Colon (tissue), 2 donors: ENCODE data around the gene CARMIL1.
"Not testable (repeated sequence)": the region's sequence is repeated elsewhere in the genome, so short reads cannot be mapped to it uniquely, and the experiment has no call there.

Experiments used
- FAIRE-seq: peaks from 2 replicates; lab custom pipeline; 2012; peaks lifted over from hg19 to GRCh38; lab: Jason Lieb, UNC
- donor health status: control.
- donor health status: control.

CARMIL1 gene

DNA sequence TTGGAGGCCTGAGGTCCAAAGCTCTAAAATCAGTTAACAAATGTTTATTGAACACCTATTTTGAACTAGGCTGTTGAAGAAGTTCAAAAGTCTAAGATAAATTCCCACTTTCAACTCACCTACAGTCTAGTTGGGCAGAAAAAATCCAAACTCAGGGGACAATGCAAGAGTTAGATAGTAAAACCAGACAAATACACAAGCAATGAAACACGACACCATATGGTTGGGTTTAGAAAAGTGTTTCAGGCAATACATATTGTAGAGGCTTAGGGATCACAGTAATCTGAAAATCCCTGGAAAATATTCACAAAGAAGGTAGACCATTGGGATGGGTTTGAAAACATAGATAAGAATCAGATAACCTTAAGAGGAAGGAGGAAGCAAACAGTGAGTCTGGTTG is 1.3 kb upstream of the CARMIL1 start:
- no peak for FAIRE-seq

DNA sequence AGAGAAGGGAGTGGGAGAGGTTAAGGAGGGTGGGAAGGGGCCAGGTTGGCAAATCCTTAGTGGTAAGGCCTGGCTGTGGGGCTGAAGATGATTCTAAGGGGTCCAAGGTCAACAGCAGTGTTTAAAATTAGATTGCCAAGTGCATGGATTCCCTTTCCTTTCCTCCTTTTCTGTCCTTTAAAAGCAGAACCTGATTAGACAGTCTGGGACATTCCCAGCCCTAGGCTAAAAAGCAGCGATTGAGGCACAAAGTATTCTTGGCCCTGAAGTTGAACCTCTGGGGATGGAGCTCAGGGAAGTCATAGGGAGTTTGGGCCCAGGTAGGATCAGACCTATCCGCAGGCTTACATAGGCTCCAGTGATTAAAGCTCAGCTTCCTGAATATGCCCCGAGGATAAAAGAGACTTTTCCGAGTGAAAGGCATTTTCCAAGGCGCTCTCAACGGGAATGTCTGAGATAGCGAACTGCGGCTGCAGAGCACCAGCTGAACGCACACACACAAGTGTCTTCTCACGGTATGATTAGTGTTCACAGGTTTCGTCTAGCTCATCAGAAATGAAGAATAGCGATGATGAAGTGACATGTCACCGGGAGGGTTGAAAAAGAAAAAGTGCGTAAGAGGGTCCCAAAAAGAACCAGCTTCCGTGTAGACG is 787 bp upstream of the CARMIL1 start:
- FAIRE-seq: no peak

DNA sequence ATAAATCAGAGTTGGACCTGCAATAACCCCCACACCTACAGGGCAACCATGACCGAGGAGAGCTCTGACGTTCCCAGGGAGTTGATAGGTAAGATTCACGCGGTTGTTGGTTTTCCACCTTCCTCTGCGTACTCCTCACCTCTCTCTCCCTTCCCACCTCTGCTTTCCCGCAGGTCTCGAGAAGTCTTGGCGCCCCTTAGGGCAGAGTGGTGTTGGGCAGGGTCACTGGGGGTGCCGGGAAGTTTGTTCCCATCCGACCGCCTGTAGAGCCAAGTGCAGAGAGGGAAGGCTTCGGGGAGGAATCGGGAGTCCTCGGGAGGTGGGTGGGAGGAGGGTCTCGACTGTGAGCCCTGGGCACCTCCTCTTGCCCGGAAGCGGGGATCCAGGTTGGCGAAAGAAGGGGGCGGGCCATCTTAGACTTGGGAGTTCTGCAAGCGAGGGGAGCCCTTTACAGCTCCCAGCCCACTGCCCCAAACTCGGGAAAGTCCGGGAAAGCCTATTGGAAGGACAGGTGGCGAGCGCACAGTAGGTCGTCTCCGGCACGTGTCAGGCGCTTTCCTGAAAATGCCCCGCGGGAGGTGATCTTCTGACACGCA is 672 bp downstream of the CARMIL1 start:
- FAIRE-seq: no peak

DNA sequence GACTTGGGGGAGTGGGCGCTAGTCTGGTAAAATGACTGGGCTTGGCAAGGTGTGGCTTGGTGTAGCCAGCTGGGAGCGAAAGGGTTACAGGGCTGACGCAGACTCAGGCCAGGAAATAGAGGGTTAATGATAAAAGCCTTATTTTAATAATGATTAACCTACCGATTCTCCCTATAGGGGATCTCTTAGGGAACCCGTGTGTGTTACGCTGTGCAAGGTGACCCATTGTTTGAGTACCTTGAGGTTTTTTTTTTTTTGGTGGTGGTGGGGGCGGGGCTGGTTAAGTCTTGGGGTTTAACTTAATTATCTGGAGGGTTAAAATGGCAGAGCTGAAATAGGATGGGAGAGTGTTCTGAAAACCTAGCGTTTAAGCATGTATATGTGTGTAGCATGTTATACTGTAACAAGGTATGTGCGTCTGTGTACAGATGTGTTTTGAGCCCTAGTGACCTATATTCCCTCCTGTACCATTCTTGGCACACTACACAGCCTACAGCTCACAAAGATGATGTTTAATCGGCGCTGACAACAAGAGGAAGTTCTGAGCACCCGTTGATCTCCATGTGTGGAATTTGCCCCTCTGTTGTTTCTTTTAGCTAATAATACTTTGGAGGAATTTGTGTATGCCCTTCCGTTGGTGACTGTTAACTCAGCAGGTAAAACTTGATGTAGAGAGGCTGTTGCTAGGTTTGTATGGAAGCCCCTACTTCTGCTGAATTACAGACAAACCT is 1.3 kb downstream of the CARMIL1 start:
- no peak for FAIRE-seq

DNA sequence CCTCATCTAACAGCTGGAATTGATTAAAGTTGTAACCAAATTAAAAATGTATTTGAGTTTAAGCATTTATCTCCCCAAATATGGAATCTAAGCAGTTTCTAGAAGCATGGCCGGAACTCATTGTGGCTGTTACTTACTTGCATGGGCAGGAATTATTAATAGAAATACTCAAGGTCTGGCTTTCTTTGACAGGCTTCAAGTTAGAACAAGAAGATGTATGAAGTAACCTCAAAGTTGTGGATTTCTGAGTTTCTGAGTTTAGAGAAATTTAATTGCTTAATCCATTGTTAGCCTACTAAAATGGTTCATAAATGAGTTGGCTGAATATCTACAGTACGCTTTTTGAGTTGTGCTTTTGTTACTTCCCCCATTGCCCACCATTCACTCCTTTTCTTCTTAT is 7.7 kb downstream of the CARMIL1 start:
- no peak for FAIRE-seq

DNA sequence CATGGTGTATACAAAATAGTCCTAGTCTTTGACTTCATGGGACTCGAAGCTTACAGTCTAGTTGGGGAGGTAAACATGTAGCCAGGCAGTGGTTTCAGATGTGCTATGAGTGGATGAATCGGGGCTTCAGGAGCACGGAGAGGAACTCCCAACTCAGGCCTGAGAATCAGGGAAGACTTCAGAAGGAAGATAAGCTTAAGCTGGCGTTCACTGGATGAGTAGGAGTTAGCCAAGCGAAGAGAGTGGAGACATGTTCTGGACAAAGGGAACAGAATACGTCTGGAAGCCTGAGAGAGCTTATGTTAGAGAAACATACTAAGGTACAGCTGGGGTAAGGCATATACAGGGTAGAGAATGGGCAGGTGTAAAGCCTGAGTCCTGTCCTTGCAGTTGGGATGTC is 8.8 kb downstream of the CARMIL1 start:
- no peak for FAIRE-seq

DNA sequence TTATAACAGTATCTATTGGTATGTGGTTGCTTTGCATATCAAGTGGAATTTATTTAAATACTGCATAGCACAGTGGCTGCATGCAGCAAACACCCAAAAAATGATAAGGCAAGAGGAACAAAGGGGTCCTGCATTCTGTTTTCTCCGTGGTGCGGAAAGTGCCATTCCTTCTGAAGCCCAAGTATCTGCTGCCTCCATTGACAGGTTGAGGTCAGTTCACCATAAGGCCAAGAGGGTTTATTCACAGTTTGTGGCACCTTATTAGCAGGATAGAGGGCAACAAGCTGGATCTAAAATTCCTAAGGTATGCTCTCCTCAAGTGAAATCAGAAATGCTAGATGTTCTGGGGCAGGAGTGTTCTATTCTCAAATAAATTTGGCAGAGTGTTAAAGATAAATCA is 9.3 kb downstream of the CARMIL1 start:
- FAIRE-seq: no peak

DNA sequence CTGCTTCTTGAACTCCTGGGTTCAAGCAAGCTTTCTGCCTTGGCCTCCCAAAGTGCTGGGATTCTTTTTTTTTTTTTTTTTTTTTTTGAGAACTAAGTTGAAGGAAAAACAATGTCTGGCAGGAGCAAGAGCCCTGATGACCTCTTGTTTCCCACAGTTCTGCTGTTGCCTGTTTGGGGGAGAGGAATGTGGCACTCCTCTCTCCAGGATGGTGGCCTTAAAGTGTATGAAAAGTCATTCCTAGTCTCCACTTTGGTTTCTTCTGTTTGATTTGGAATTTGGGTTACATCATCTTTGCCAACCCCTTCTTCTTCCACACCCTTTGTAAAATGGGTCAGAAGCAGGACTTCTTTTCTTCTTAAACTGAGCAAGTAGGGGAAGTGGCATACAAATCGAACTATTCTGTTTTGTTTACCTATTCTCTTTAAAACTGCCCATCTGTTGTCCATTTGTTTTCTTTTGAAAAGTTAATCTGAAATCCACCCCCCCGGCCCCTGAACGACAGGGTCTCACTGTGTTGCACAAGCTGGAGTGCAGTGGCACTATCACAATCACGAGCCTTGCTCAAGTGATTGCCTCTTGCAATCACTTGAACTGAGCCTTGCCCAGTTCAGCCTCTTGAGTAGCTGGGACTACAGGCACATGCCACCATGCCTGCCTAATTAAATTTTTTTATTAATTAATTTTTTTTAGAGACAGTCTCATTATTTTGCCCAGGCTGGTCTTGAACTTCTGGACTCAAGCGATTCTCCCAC is 11.3 kb downstream of the CARMIL1 start:
- no peak for FAIRE-seq

DNA sequence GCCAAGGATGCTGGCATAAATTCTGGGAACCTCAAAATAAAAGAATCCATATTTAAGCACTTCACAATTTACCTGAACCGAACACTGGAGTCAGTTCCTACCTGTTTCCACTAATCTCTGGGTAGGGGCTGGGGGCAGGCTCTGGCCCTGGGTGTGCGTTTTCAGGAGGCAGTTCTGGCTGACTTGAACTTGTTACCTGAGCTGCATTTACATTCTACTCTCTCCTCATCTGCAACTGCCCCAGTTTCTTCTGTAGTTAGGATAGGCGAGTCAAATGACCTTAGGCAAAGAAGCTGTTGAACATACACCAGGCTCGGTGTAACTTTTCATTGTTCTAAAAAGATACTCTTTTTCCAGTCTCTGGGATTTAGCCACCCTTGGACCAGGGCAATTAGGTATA is 13.2 kb downstream of the CARMIL1 start:
- FAIRE-seq: no peak

DNA sequence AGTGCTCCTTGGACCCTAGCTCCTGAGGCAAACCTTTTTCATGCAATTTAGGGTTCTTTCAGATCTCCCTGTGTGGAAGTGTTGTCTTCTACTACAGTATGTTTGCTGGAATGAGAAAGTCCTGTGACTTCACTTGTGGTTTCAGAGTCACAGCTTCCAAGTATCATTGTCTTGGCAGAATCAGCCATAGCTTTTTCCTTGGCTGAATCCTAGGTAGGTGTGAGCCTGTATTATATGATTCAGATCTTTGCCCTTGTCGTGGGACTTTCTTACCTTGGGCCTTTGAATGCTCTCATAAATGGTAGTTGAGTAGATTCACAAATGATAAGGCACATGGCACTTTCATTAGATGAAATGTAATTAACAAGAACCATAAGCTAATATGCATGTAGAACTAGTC is 16.5 kb downstream of the CARMIL1 start:
- FAIRE-seq: no peak

DNA sequence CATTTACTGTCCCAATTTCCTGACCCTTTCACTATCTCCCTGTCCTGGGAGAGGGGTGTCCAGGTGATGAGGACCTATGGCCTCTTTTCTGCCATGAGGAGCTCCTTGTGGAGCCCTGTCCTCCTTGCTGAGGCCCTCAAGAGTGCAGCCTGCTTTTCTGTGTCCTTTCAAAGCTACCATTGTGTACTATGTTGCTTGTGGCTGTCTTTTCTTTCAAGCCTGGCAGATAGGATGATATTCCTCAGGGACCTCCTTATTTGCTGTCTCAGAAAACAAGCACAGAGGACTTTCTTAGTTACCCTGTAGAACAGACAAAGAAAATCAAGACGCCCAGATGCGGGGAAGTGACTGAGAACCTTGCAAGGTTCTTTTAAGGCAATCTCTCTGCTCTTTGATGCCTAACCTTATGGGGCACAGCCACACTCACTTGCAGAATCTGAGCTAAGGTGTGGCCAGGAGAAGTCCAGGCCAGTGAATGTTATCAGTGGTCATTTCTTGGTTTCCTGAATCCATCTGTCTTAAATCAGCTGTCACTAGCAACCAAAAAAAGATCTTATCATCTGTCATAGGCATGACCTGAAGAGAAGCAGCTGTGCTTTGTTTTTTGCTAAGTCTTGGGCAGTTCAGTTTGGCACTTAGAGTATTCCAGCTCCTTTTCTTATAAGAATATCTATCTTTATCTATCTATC is 17.2 kb downstream of the CARMIL1 start:
- no peak for FAIRE-seq

DNA sequence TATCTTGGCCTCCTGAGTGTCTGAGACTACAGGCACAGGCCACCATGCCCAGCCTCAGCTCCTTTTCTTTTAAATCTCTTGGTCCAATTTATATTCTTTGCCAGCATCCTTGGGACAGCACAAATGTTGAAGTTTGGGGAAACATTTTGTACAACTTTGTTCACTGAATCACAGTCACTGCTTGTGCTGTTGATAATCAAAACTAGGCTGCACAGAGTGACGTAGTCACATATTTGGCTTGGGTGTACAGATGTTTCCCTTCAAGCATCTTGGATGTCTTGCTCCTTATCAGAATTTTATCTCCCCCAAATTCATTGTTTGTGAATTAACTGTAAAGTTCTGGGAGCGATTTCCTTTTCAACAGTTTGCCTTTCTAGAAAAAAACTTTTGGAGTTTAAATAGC is 17.9 kb downstream of the CARMIL1 start:
- no peak for FAIRE-seq

DNA sequence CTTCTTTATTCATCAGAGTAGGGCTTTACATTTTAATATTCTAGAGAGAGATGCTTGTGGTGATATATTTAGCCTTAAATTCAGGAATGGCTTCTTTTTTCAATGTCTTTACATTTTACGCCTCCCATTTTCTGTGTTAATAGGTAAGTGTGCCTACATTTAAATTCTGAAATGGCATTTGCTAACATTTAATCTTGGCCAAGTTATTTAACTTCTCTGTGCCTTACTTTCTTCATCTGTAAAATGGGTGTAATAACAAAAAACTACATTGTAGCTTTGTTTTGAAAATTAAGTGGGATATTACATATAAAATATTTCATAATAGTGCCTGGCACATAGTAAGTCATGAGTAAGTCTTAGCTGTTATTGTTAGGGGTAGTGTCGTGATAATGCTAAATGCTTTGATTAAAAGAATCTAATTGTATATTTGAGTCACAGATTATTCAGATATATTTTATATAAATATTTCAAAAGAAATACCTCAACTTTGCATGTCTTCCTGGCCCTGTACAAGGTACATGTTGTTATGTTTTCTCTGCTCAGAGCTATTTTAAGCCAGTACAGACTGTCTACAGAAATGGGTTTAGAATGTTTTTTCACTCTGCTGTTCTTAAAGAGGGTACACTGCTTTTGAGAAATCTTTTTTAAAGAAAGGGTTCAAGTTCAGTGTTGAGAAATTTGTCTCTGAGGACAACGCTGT is 18.8 kb downstream of the CARMIL1 start:
- FAIRE-seq: no peak

DNA sequence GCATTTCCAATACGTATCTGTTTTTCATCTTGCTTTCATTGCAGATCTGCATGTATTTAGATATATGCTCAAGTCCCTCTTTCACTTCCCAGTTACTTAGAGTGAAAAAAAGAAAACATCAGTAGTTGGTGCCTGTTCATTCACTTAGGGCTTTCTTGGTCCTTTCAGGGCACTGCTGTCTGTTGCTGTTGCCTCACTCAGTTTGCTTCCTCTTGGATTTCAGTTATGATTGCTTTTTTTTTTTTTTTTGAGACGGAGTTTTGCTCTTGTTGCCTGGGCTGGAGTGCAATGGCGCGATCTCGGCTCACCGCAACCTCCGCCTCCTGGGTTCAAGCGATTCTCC is 19.3 kb downstream of the CARMIL1 start:
- FAIRE-seq: not testable (repeated sequence)

DNA sequence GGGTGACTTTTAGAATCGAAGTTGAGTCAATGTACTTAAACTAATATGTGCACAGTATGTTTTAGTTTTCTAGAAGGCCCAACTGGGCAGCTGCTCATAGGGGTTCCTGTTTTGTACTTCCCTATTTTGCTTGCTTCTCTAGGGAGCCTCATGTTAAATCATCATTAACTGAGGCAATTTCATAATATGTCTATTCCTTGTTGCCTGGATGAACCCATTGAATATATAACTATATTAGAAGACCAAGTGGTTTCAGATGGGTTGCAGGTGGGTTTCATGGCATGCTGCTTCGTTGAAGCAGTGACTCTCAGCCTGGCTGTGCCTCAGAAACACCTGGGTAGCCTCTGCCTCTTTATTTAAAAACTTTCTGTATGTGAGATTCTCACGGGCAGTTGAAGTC is 22.2 kb downstream of the CARMIL1 start:
- no peak for FAIRE-seq

DNA sequence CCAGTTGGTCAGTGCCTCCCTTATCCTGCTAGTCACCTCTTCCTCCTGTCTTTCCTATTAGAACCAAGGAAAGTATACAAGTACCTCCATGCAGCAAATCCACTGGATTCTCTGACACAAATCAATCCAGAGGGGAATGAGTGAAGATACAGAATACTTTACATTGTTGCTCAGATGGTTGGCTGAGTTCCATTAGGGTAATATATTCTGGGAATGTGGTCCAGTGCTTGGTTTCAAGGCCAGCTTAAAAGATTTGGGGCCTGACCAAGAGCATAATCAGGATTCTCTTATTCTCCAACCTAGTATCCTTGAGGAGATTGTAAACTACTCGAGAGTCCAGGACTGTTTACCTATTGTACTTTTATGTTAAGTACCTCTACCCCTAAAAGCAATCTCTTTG is 23.0 kb downstream of the CARMIL1 start:
- FAIRE-seq: no peak

DNA sequence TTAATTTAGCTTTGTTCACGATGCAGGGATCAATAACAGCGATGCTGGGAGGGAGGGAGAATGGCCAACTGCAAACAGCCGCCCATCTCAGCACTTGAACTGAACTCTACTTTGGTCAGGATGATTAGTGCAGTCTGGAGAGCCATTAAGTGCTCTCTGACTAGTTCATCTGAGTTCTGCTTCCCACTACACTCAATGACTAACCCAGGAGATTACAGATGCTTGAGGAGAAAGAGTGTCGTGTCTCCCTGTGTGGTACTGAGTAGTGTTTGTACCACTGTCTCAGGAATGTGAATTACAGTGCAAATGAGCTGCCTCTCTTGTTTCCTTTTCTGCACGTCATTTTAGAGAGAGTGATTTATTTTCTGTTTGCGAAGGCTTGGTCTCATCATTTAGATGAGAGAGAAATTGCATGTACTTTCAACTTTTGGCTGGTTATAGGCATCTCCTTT is 23.5 kb downstream of the CARMIL1 start:
- no peak for FAIRE-seq

DNA sequence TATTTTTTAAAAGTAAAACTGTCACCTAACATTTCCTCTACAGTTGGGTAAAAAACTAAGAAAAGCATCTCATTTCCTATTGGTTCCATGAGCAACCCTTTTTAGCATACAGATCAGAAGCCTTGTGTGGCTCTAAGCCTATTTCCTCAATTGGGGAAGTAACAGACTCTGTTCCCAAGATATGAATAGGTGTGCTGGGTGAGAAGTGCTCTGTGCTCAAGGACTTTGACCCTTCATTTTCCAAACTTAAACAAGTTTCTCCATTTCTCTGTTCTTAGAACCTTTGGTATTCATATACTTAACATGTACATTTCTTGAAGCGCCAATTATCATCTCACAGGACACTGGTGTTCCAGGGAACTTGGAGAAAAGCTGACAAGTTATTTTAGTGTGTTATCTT is 24.1 kb downstream of the CARMIL1 start:
- no peak for FAIRE-seq

DNA sequence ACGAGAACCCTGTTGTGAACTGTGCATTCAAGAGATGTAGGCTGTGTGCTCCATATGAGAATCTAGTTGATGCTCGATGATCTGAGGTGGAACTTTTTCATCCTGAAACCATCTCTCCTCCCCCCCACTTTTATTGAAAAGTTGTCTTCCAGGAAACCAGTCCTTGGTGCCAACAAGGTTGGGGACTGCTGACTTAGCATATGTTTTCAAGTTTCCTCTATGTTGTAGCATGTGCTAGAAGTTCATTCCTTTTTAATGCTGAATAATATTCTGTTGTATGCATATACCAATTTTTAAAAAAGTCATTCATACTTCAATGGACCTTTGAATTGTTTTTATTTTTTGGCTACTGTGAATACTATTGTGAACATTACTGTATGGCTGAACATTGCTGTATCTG is 27.2 kb downstream of the CARMIL1 start:
- FAIRE-seq: no peak

DNA sequence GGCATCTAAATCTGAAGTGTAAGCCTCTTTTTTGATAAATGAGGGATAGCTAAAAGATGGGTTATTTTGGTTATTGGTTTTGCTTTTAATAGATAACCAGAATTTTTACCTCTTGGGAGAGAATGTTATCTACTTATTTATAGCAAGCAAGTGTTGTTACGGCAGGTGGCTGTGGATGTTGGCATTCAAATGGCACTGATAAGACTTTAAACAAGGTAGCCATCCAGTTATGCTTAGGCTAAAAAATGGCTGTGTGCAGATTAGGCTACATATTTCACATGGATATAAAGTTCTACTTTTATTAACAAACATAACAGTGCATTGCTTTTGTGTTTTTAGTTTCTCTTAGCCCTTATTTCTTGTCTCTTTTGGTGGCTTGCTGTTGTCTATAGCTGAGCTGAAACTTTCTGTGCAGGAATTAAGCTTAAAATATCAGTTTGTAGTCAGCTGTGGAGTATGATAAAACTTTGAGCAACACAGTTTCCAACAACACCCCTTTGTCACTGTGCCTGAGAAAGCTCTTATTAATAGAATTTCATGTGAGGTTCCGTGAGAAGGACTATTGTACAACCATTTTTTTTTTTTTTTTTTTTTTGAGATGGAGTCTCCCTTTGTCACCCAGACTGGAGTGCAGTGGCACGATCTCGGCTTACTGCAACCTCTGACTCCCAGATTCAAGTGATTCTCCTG is 28.8 kb downstream of the CARMIL1 start:
- no peak for FAIRE-seq

DNA sequence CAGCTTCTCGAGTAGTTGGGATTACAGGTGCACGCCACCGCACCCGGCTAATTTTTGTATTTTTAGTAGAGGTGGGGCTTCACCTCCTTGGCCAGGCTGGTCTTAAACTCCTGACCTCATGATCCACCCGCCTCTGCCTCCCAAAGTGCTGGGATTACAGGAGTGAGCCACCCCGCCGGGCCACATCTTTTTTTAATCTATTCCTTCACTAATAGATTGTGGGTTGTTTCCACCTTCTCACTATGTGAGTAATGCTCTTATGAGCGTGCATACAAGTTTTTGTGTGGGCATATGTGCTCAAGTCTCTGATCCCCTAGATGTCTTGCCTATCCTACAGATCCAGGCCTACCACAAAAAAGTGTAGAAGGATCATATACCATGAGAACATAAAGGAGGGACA is 30.7 kb downstream of the CARMIL1 start:
- FAIRE-seq: no peak
